NCI-H1436 treated with DMSO at 0.1 percent for 48 hours (cell line): ENCODE measurements around the gene TPST2.
"Not testable (repeated sequence)": the region's sequence is repeated elsewhere in the genome, so short reads cannot be mapped to it uniquely, and the experiment has no call there.

Experiments
- DNase-seq: peaks from one replicate; lab custom pipeline; 2025; lab: John Stamatoyannopoulos, UW

Gene TPST2

DNA sequence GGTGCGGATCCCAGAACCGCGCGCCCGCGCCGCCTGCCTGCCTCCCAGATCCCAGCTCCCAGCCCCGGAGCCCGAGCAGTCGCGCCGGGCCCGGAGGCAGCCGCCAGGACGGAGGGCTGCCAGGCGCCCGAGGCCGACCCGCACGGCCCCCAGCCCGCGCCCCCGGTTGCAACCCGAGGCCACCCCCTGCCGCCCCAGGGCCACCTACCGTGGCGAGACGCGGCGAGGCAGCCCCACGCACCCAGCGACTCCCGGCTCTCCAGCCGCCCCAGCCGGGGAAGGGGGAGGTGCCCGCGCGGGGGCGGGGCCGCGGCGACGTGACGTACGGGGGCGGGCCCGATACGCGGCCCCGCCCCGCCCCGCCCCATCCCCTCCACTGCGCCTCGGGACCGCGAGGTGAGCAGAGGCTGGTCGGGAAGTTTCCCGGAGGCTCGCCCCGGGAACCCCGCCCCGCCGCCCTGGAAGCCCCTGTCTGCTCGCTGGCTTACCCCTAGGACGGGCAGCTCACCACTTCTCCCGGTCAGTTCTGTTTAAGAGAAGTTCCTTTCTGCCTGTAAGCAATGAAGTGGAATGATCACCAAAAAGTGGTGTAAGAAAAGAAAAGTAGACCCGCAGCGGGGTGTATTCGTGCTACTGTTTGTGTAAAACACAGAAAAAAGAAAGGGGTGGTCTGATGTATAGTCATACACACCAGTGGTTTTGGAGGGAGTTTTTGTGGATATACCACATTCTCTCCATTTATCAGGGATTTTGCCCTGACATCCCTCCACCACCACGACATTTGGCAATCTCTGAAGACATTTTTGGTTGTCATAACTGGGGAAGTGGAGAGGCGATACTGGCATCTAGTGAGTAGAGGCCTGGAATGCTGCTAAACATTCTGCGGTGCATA, at the start of gene TPST2:
Gene TPST2 (minus strand): TSS at position 288 of the 892 bp plus-strand sequence. CDS start 48,502 bp downstream, outside the sequence.
- no peak for DNase-seq

DNA sequence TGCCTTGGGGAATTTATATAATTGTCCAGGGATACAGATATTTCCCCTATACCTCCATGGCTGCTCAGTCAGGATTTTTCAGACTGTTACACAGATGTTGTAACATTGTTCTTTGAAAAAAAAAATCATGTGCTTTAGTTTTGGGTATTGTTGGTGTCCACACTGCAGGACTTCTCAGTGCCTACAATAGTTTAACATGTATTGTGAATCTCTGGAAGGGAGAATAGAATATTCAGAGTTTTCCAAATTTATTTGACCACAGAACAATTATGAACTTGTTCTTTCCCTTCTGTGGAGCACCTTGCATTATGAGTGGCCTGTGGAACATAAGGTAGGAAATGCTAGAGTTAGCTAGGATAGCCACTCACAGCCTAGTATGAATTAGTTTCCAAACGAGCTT, 46.4 kb upstream of the TPST2 start:
- no peak for DNase-seq

DNA sequence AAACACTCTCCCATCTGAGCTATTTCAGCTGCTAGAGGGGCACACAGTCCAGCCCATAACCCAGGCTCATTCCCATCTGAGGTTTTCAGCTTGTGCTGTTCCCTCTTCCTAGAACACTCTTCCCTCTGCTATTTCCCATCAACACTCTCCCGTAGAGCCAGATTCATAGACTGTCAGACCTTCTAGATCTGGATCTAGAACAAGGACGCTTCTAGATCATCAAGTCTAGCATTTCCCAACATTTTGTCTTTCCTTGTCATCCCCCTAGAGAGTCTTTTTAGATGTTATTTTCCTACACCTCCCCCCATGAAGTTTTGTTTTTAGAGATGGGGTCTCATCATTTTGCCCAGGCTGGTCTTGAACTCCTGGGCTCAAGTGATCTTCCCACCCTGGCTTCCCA, 45.2 kb upstream of the TPST2 start:
- DNase-seq, result no peak

DNA sequence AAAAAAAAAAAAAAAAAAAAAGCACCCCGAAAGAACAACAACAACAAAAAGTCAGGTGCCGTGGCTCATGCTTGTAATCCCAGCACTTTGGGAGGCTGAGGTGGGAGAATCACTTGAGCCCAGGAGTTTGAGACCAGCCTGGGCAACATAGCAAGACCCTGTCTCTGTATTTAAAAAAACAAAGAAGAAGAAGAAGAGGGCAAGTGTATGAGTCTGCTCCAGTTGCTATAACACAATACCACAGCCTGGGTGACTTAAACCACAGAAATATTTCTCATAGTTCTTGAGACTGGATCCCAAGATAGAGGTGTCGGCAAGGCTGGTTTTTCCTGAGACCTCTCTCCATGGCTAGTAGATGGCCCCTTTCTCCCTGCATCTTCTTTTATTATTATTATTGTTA, 44.3 kb upstream of the TPST2 start:
- no peak for DNase-seq

DNA sequence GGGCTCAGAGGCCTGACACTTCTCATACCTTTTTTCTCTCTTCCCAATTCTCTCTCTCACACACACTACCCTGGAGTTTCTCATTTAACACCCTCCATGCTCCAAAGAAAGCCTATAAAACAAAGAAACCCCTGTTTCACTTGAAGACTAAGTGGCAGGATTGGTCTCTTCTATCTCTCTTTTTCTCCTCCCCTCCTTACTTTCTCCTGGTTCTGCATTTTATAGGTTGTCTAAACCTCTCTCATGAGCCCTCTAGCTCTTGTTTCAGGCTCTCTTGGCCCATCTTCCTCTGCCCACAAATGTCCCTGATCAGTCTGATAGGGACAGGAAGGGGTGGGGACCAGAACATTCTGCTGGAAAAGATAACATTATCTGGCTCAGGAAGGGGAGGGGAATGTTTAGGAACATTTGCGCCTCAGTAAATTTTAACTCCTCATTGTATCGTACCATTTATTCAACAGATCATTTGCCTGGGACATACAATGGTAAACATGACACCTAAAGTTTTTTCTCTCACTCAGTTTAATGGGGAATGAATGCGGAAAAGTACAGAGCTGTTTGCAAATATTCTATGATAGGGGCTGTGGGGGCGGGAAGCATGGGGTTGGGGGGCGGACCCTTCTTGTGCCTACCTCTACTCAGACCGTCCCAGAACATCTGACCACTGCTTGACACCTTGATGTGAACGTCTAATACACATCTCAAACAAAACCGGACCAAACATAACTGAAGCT, 42.7 kb upstream of the TPST2 start:
- DNase-seq, result no peak

DNA sequence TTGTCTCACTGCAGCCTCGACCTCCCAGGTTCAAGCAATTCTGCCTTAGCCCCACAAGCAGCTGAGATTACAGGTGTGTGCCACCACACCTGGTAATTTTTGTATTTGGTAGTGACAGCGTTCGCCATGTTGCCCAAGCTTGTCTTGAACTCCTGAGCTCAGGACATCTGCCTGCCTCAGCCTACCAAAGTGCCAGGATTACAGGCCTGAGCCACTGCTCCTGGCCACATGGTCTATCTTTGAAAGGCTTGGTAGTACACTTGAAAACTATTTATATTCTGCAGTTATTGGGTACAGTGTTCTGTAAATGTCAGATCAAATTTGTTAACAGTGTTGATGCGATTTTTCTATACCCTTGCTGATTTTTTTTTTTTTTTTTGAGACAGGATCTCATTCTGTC, 41.4 kb upstream of the TPST2 start:
- DNase-seq, result no peak

DNA sequence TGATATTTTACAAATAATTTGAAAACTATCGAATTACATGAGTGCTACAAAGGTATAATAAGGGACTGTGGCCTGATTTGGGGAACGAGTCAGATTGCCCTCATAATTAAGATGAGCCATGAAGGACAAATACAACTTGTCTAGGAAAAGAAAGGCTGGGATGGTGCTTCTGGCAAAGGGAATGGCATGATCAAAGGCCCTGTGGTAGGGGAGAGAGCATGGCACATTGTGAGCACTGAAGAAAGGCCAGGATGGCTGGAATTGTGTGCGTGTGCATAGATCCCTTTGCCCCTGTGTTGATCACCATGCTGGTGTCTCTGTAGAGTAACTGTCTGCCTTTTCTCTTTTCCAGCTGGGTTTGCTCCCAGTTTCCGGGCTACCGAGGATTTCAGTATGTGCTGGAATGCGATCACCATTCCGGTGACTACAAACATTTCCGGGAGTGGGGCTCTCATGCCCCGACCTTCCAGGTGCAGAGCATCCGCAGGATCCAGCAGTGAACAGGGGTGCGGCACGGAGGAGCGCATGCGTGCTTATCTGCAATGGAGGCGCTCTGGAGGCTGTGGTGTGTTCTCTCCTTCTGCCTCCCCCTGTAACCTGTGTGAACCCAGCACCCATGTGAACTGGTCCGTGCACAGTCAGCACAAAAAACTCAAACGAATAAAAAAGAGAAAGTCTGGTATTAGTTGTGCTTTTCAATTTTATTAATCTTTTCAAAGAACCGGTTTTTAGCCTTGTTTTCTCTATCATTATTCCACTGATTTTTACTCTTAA, 40.2 kb upstream of the TPST2 start:
- no peak for DNase-seq

DNA sequence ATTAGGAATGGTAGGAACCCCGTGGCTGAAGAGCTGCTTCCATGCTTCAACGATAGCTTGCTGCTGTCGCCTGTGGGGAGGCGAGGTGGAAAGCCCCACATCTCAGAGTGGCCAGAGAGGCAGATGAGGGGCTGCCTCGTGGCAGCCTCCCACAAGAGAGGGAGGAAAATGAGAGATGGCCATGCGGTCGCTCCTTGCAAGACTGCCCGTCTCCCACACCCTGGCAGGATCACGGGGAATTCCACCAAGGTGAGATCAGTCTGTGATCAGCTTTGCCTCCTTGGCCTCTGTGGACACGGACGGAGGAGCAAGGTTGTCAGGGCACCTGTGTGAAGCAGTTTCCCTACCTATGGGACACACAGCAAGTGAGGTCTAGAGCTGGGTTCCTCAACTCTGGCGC, 34.9 kb upstream of the TPST2 start:
- DNase-seq, result no peak

DNA sequence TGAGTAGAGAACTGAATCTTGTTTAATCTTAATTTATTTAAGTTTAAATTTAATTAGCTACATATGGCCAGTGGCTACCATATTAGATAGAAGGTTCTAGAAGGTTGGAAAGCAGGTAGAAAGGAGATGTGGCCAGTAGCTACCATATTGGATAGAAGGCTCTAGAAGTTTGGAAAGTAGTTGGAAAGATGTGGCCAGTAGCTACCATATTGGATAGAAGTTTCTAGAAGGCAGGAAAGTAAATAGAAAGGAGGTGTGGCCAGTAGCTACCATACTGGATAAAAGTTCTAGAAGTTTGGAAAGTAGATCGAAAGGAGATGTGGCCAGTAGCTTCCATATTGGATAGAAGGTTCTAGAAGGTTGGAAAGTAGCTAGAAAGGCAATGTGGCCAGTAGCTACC, 34.1 kb upstream of the TPST2 start:
- DNase-seq, result no peak

DNA sequence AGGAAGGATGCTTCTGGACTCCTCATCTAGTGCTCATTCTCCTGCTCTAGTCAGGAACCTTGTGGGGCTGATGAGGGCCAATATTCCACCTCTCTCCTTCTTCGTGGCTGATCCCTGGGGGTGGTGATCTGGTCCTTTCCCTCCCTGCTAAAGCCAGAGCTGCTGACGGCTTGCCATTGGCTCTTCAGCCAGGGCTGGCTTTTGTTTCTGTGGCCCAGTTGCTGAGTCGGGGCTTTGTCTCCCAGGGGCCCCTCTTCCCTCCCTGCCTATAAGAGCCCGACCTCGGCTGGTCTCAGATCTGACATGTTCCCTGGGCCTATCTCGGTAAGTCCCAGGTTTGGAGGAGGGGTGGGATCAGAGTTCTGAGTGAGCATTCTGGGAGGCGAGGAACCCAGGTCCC, 31.7 kb upstream of the TPST2 start, which contains the start of gene CRYBA4:
Gene CRYBA4 (plus strand): TSS at position 301 of the 400 bp plus-strand sequence. CDS start 634 bp downstream, outside the sequence.
- DNase-seq, result no peak

DNA sequence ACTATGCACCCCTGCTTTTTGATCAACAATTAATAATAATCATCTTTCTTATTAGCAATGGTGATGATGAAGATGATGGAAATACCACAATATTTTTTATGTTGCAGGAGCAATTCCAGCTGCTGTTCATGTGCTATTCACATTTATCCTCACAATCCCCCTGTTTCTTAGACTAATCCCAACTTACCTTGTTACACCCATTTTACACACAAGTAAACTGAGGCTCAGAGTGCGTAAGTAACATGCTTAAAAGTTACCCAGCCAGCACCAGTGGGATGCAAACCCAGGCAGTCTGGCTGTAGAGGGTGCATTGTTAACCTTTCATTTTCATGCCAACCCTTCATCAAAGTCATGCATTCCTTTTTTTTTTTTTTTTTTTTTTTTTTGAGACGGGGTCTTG, 30.3 kb upstream of the TPST2 start:
- no peak for DNase-seq

DNA sequence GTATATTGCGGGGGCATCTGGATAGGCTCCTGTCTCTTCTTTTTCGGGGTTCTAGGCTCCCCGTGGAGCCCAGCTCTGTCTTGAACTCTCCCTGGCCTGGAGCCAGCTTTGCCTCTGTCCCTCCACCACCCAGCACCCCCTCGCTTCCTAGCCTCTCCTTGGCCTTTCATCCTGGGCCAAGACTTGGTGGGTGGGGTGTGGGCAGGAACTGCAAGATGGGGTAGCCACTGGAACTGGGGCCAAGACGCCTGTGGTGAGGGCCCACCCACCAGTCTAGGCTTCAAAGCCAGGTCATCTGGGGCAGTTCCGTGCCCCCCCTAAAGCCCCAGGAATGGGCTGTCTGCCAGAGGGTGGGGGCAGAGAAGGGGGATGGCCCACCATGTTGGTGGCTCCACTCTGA, 29.6 kb upstream of the TPST2 start:
- no peak for DNase-seq

DNA sequence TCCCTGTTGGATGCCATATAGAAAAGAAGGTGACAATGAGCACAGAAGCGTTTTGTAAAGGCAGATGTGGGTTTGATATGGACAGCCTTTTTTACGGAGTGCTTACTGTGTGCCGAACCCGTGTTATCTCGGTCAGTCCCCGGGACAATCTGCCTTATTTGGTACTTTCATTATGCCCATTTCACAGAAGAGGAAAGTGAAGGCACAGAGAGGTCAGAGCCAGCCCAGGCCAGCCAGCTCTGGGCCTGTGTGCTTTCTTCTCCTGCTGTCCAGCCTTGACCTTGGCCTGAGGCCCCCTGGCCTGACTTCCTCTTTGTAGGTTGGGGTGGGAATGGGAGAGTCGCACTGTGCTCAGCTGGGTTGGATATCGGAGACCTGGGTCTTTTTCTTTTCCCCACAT, 28.5 kb upstream of the TPST2 start:
- no peak for DNase-seq

DNA sequence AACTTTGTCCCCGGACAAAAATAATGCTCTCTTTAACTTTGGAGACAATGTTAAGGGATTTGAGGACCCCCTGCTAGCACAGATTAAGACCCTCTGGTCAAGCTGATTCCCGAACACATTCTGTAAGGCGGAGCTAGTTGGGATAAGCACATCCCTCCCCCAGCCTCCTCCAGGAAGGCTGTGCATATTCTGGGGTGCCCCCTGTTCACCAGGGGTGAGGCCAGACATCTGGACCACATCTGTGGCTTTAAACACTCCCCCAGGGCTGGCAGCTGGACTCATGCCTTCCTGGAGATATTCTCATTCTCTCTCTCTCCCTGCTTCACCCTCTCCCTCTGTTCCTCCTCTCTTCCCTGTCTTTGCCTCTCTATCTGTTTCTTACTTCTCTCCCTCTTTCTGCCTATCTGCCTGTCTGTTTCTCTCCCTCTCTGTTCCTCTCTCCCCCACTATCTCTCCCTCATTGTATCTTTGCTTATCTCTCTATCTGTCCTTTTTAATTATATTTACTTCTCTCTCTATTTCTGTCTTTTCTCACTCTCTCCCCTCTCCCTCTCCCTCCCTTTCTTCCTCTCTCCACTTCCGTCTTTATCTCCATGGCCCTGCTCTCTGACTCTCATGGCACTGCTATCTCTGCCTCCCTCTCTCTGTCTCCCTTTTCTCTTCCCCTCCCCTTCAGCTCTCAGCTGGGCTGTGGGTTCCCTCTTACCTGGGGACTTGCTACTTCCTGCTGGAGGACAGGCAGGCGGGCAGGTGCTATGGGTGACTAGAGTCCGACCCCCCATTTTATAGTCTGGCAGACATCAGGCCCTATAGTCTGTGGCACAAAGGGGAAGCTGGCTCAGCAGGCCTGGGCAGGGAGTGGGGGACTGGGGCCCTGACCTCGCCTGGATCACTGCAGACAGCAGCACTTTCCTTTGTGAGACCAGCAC, 27.6 kb upstream of the TPST2 start, which contains the start of gene CRYBB1:
Gene CRYBB1 (minus strand): TSS at position 757 of the 929 bp plus-strand sequence. CDS start 1,708 bp downstream, outside the sequence.
- DNase-seq, result no peak

DNA sequence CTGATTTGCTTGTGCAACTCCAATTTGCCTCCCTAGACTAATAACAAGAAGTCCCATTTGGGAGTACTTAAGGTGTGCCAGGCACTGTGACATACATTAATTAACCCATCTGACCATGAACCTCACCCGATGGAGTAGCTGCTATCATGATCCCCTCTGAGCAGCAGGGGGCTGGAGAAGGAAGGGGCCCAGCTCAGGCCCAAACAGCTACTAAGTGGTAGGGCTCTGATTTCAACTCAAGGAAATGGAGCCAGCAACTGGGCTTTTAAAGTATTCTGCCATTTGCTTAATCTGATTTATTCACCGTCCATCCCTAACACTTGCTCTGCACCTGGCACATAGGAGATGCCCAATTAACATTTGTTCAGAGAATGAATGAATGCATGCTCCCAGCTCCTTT, 26.7 kb upstream of the TPST2 start:
- no peak for DNase-seq

DNA sequence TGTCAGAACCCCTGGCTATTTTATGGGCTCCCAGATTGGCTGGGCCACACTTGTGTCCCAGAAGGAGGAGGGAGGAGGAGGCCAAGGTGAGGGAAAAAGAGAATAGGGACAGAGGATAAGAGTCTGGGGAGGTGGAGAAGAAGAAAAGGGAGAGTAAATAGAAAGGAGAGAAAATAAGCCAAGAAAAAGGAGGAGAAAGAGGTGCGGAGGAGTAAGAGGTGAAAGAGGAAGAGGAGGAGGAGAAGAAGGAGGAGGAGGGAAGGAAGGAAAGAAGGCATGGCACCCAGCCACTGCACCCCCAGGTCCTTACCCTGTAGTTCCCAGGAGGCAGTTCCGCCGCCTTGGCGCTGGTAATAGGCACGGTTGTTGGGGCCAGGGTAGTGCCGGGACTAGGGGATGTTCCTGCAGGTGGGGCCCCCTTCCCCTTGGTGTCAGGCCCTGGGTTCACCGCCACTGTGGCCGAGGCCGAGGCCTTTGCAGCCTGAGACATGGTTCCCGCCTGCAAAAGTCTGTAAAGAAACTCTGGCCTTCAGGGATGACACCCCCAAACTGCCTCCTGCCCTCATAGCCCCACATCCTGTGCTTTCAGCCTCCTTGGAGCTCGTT, 26.0 kb upstream of the TPST2 start:
- no peak for DNase-seq

DNA sequence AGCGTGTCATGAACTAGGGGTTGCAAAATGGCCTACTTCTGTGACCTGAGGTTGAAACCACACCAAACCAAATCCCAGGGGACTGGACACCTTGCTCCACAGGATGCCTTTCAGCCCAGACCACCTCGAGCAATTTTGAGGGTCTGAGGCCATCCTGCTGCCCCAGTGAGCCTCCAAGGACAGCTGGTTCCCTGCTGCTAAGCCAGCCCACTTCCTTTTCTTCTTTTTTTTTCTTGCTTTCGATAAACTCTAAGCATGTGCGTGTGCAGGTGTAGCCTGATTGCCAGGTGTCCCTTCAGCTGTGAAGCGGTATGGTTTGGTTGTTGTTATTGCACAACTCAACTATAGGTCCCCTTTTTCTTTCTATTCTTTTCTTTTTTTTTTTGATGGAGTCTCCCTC, 25.2 kb upstream of the TPST2 start:
- no peak for DNase-seq

DNA sequence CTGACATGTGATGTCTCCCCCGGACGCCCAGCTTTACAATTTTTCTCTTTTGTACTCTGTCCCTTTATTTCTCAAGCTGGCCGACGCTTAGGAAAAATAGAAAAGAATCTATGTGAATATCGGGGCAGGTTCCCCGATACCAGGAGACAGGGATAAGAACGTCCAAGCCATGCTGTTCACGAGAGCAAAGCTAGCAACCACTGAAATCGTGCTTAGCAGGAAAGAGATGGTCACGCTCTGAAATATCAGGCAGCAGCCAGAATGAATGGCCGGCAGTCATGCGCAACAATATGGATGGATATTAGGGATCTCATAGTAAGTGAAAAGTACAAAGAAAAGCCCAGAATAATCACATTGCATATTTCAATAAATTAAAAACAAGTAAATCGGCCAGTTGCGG, 24.4 kb upstream of the TPST2 start:
- DNase-seq, result no peak

DNA sequence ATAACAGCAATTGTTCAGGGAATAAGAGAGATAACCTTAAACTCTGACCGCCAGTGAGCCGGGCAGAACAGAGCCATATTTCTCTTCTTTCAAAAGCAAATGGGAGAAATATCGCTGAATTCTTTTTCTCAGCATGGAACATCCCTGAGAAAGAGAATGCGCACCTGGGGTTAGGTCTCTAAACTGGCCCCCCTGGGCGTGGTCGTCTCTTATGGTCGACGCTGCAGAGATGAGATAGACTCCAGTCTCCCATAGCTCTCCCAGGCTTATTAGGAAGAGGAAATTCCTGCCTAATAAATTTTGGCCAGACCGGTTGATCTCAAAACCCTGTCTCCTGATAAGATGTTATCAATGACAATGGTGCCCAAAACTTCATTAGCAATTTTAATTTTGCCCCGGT, 23.8 kb upstream of the TPST2 start:
- DNase-seq, result not testable (repeated sequence)

DNA sequence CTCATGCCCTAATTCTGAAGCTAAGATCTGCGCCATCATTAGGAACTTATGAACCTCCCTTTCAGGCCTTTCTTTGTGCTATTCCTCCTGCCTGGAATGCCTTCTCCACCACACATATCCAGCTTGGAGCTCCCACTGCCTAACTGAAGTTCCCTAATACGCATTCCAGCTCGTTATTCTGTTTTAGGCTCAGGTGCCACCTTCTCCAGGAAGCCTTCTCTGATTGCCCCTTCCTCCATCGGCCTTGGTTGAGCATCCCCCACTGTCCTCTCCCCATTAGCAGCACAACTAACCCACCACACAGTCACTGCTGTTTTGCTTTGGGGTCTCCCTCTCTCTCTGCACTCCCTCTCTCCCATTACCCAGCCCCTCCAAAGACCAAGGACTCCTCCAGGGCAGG, 22.7 kb upstream of the TPST2 start:
- no peak for DNase-seq

DNA sequence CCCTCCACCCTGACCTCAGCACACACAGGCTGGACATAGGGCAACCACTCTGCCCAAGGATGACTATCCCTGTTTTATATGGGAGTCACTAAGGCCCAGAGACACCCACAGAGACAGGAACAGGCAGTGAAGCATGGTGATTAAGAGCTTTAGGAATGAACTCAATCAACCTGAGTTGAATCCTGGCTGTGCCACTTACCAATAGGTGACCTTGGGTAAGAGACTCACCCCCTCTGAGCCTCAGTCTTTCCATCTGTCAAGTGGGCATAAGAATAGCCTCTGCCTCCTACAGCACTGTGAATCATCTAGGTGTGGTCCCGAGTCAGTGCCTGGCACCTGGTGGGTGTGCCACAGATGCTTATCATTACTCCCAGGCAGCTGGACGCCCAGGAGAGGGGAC, 21.1 kb upstream of the TPST2 start:
- no peak for DNase-seq
